GM12892 (cell line): ENCODE data around the gene CHL1.

ENCODE experiments used
- POLR2A ChIP-seq: IDR thresholded peaks from 2 replicates; pipeline ENCODE4 v1.6.1; 2011; ENCODE audit warnings: low read depth, low read length, control low read depth
- TAF1 ChIP-seq: IDR thresholded peaks from 2 replicates; pipeline ENCODE4 v1.6.1; 2011; ENCODE audit warnings: low read depth, mild to moderate bottlenecking, control low read depth, low read length, borderline replicate concordance

- TF ChIP-seq POLR2A (no peak), TAF1 (no peak)
These were observed 138.7 kb downstream of the CHL1 start for GRCh38 chr3:335240-335639.
